Cardiac fibroblast (primary cell): ENCODE data around the gene MAPKAPK5.

Source experiments
- DNase-seq, 2 donors: peaks; one replicate each; pipeline versions ENCODE4 v3.0.0 to v3.0.0-alpha.2; 2010; ENCODE audit warnings: low read depth in 2 of 2
- H3K4me3 ChIP-seq, 2 donors: replicated peaks in 1 of 2; 1 replicate in 1 of 2; 2 replicates in 1 of 2; pipeline ENCODE4 v1.5.1; 2011; ENCODE audit warnings: low read depth in 2 of 2, low read length in 2 of 2, mild to moderate bottlenecking in 2 of 2, moderate library complexity in 1 of 2
- CTCF ChIP-seq: IDR thresholded peaks from one replicate; pipeline ENCODE4 v1.5.1; 2011; ENCODE audit warnings: low read depth, mild to moderate bottlenecking, low read length, inconsistent platforms

MAPKAPK5 gene

GRCh38 chr12:111868676-111869588 is 26.9 kb downstream of the MAPKAPK5 start:
- TF ChIP-seq CTCF: no peak
- no peak for DNase-seq
- no peak overlapping the region for H3K4me3 ChIP-seq

GRCh38 chr12:111869671-111870070 is 27.6 kb downstream of the MAPKAPK5 start:
- no peak overlapping the region for H3K4me3 ChIP-seq
- no peak for TF ChIP-seq CTCF
- no peak for DNase-seq

- TF ChIP-seq CTCF: no peak
- DNase-seq: no peak
- no peak overlapping the region for H3K4me3 ChIP-seq
Observed at GRCh38 chr12:111870216-111870615, 28.2 kb downstream of the MAPKAPK5 start.

GRCh38 chr12:111870706-111871105 is 28.7 kb downstream of the MAPKAPK5 start:
- no peak overlapping the region for H3K4me3 ChIP-seq
- DNase-seq: no peak
- no peak for TF ChIP-seq CTCF

GRCh38 chr12:111873113-111873512 is 31.1 kb downstream of the MAPKAPK5 start:
- no peak overlapping the region for H3K4me3 ChIP-seq
- DNase-seq: no peak
- no peak for TF ChIP-seq CTCF

GRCh38 chr12:111881716-111882115 is 39.7 kb downstream of the MAPKAPK5 start:
- no peak for TF ChIP-seq CTCF
- DNase-seq: no peak
- no peak overlapping the region for H3K4me3 ChIP-seq
